ENCODE results near the gene TRAPPC2L. TPM values are rescaled to one million over a fixed set of nuclear protein-coding genes. Genes with fewer than 3 reads are reported as not detected.

TRAPPC2L gene
- total and polyA plus RNA-seq, 11 donors: 20.3 to 65.7 (median 44.2) TPM

- TF ChIP-seq, protein P1, sequence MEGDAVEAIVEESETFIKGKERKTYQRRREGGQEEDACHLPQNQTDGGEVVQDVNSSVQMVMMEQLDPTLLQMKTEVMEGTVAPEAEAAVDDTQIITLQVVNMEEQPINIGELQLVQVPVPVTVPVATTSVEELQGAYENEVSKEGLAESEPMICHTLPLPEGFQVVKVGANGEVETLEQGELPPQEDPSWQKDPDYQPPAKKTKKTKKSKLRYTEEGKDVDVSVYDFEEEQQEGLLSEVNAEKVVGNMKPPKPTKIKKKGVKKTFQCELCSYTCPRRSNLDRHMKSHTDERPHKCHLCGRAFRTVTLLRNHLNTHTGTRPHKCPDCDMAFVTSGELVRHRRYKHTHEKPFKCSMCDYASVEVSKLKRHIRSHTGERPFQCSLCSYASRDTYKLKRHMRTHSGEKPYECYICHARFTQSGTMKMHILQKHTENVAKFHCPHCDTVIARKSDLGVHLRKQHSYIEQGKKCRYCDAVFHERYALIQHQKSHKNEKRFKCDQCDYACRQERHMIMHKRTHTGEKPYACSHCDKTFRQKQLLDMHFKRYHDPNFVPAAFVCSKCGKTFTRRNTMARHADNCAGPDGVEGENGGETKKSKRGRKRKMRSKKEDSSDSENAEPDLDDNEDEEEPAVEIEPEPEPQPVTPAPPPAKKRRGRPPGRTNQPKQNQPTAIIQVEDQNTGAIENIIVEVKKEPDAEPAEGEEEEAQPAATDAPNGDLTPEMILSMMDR (IDR thresholded peaks at IDR 0.05): peak in 3 of 12 donors; percentile 5 to 16 (median 14)
- no peak for TF ChIP-seq POLR2A (IDR thresholded peaks at IDR 0.05)
- intact Hi-C loops (cut with DNase I): loop anchor here in 2 of 10 donors (10.0 kb wide), 2 partner anchors 54 to 124 kb away; partner anchors contain the start of gene APRT (in 1 of the 2)
- H3K4me3 ChIP-seq: no peak overlapping the region
- H3K9me3 ChIP-seq: no peaks in the 10 kb centered on the region
- peaks cover 0 to 21% (median 5%) of the 10 kb centered on the region in 12 donors for H3K4me1 ChIP-seq
- peak overlapping the region in 1 of 12 donors; percentile 67 for H3K27ac ChIP-seq
- no peaks in the 10 kb centered on the region for H3K36me3 ChIP-seq
- peaks cover 0 to 13% (median 0%) of the 10 kb centered on the region in 9 donors for H3K27me3 ChIP-seq
- WGBS, 4 donors: 76 to 82% (median 81%) methylated on average over 23 to 27 of the region's 27 CpGs
- DNase-seq: no peak
- peak in 1 of 4 donors; percentile 4 for ATAC-seq
Measured at GRCh38 chr16:88868974-88869672, 12.2 kb downstream of the TRAPPC2L start.

DNA sequence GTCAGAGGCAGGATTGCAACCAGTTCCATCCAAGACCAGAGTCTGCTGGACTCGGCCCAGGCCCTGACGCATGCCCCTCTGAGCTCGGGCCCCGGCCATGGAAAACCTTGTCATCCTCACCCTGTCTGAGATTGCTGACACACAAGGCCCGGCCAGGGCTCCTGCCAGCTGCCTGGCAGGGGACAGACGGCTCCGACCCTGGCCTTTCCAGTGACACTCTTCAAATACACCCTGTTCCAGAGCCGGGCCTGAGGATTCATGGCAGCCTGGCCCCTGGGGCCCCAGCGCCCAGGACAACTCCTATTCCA lies 12.7 kb downstream of the TRAPPC2L start:
- 62 to 70% (median 68%) methylated on average over 8 to 9 of the region's 9 CpGs for WGBS, 4 donors
- H3K4me1 ChIP-seq: peaks cover 0 to 21% (median 5%) of the 10 kb centered on the region in 12 donors
- no peak overlapping the region for H3K4me3 ChIP-seq
- intact Hi-C loops (cut with DNase I): loop anchor here in 2 of 10 donors (10.0 kb wide), 2 partner anchors 55 to 125 kb away; partner anchors contain the start of gene APRT (in 1 of the 2)
- no peak for TF ChIP-seq POLR2A (IDR thresholded peaks at IDR 0.05)
- TF ChIP-seq, protein P1 (IDR thresholded peaks at IDR 0.05): no peak
- peak overlapping the region in 6 of 12 donors; percentile 29 to 69 (median 64) for H3K27ac ChIP-seq
- no peaks in the 10 kb centered on the region for H3K36me3 ChIP-seq
- DNase-seq: peak in 4 of 5 donors; percentile 44 to 88 (median 67)
- peaks cover 0 to 13% (median 0%) of the 10 kb centered on the region in 9 donors for H3K27me3 ChIP-seq
- peak; percentile 87 to 94 (median 92) for ATAC-seq
- no peaks in the 10 kb centered on the region for H3K9me3 ChIP-seq

DNA sequence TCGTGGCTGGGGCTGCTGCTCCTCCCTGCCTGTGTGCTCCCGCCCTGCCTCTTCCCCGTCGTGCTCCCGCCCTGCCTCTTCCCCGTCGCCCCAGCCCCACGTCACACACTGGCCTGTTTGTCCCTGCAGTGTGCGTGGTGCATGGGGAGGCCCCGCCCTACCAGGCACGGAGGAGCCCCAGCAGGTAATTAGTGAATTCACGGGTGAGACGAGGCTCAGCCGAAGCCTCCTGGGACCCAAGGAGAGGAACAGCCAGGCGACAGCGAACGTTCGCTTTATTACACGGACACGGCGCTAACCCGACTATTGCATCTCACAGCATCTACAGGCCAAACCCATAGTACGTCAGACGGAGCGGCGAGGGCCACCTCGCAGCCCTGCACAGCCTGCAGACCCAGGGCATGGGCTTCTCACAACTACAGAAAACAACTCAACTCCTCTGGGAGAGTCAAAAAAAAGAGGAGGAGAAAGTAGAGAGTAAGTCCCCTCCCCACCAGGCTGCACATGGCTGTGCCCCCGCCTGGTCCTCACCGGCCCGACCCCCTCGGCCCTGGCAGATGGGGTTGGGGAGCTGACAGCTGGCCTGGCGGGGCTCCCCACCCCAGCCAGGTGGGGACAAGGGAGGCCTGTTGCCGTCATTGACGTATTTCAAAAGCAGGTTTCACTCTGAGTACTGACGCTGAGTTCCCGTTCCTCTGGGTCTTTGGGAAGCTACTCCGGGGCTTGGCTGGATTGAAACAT lies 13.9 kb downstream of the TRAPPC2L start:
- WGBS, 4 donors: 39 to 49% (median 45%) methylated on average over 27 to 37 of the region's 37 CpGs
- no peaks in the 10 kb centered on the region for H3K9me3 ChIP-seq
- intact Hi-C loops (cut with DNase I): no loop called here
- no peak for TF ChIP-seq POLR2A (IDR thresholded peaks at IDR 0.05)
- TF ChIP-seq, protein P1 (IDR thresholded peaks at IDR 0.05): no peak
- peak overlapping the region in 3 of 12 donors; percentile 19 to 37 (median 28) for H3K27ac ChIP-seq
- peaks cover 0 to under 1% (median 0%) of the 10 kb centered on the region in 9 donors for H3K36me3 ChIP-seq
- peak in 1 of 5 donors; percentile 52 for DNase-seq
- peaks cover 0 to 21% (median 5%) of the 10 kb centered on the region in 12 donors for H3K4me1 ChIP-seq
- peak in 2 of 4 donors; percentile 27 for ATAC-seq
- H3K27me3 ChIP-seq: peaks cover 0 to 13% (median 0%) of the 10 kb centered on the region in 9 donors
- peak overlapping the region in 10 of 12 donors; percentile 10 to 50 (median 36) for H3K4me3 ChIP-seq

DNA sequence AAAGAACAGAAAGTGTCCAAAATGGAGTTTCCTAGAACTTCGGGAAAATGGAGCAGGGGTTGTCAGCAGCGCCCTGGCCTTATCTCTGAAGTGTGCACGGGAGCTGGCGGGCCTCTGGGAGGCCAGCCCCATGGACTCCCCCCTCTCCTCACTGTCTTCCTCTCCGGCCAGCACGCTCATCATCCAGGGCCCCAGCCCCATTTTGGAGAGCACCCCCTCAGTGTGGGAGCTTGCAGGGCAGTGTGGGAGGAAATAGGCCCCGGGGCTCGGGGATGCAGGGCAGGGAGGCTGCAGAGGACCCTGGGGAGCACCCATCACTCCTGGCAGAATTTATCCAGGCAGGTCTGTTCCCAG lies 14.4 kb downstream of the TRAPPC2L start:
- Histone ChIP-seq H3K27ac (peak overlapping the region in 2 of 12 donors; percentile 28 to 37), H3K36me3 (peaks cover 0 to 6% (median 0%) of the 10 kb centered on the region in 9 donors), H3K9me3 (no peaks in the 10 kb centered on the region), H3K4me3 (peak overlapping the region in 8 of 12 donors; percentile 23 to 50 (median 36)), H3K4me1 (peaks cover 0 to 21% (median 5%) of the 10 kb centered on the region in 12 donors), H3K27me3 (peaks cover 0 to 13% (median 0%) of the 10 kb centered on the region in 9 donors)
- intact Hi-C loops (cut with DNase I): no loop called here
- 20 to 33% (median 28%) methylated on average over 5 to 8 of the region's 8 CpGs for WGBS, 4 donors
- ATAC-seq: no peak
- no peak for TF ChIP-seq POLR2A (IDR thresholded peaks at IDR 0.05)
- TF ChIP-seq, protein P1 (IDR thresholded peaks at IDR 0.05): no peak
- DNase-seq: no peak

Measured in heart left ventricle (tissue), 16 donors.